Measurements from ENCODE around the gene APCDD1. TPM values are rescaled to one million over a fixed set of nuclear protein-coding genes. Genes with fewer than 3 reads are reported as not detected.

The APCDD1 gene
- total and polyA plus RNA-seq, 2 experiments from 2014 or later = 0.31 to 1.0 TPM

DNA sequence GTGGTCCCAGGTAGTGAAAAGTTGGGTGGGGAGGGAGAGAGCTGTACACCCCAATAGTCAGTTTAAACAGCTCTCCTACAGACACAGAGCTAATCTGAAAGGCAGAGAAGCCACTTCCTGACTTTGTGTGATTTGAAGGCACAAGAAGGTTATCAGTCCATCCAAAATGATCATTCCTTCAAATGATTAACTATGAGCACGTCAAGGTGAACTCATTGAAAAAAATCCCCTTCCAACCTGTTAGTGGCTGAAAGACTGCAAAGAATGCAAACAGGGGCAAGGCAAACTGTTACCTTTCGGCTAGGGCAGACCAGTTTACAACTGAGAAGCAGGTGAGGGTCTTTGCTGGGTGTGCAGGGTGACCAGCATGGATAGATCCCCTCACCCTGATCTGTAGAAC is 22.8 kb upstream of the APCDD1 start:
- Histone ChIP-seq H3K36me3 (ENCODE audit: insufficient read depth) (no peaks in the 10 kb centered on the region), H3K4me1 (ENCODE audit: insufficient read depth) (no peaks in the 10 kb centered on the region), H3K27me3 (ENCODE audit: insufficient read depth) (no peaks in the 10 kb centered on the region), H3K27ac (ENCODE audit: low read depth) (no peak overlapping the region), H3F3A (replicated peaks; ENCODE audit: low read depth) (no peaks in the 10 kb centered on the region), H4K20me1 (replicated peaks; ENCODE audit: insufficient read depth) (no peaks in the 10 kb centered on the region), H3K4me2 (no peak overlapping the region), H2AFZ (no peak overlapping the region), H3K4me3 (no peak overlapping the region), H3K9me2 (ENCODE audit: insufficient read depth) (no peaks in the 10 kb centered on the region; the same call in 1 of the 2 replicates), H3K79me2 (replicated peaks; ENCODE audit: insufficient read depth) (no peaks in the 10 kb centered on the region)
- no peak for TF ChIP-seq POLR2AphosphoS5 (IDR thresholded peaks at IDR 0.05; ENCODE audit: low read depth)
- TF ChIP-seq, protein P1, sequence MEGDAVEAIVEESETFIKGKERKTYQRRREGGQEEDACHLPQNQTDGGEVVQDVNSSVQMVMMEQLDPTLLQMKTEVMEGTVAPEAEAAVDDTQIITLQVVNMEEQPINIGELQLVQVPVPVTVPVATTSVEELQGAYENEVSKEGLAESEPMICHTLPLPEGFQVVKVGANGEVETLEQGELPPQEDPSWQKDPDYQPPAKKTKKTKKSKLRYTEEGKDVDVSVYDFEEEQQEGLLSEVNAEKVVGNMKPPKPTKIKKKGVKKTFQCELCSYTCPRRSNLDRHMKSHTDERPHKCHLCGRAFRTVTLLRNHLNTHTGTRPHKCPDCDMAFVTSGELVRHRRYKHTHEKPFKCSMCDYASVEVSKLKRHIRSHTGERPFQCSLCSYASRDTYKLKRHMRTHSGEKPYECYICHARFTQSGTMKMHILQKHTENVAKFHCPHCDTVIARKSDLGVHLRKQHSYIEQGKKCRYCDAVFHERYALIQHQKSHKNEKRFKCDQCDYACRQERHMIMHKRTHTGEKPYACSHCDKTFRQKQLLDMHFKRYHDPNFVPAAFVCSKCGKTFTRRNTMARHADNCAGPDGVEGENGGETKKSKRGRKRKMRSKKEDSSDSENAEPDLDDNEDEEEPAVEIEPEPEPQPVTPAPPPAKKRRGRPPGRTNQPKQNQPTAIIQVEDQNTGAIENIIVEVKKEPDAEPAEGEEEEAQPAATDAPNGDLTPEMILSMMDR (conservative IDR thresholded peaks at IDR 0.05; ENCODE audit: low read depth in 2 of 2) = no peak
- TF ChIP-seq, protein P2, sequence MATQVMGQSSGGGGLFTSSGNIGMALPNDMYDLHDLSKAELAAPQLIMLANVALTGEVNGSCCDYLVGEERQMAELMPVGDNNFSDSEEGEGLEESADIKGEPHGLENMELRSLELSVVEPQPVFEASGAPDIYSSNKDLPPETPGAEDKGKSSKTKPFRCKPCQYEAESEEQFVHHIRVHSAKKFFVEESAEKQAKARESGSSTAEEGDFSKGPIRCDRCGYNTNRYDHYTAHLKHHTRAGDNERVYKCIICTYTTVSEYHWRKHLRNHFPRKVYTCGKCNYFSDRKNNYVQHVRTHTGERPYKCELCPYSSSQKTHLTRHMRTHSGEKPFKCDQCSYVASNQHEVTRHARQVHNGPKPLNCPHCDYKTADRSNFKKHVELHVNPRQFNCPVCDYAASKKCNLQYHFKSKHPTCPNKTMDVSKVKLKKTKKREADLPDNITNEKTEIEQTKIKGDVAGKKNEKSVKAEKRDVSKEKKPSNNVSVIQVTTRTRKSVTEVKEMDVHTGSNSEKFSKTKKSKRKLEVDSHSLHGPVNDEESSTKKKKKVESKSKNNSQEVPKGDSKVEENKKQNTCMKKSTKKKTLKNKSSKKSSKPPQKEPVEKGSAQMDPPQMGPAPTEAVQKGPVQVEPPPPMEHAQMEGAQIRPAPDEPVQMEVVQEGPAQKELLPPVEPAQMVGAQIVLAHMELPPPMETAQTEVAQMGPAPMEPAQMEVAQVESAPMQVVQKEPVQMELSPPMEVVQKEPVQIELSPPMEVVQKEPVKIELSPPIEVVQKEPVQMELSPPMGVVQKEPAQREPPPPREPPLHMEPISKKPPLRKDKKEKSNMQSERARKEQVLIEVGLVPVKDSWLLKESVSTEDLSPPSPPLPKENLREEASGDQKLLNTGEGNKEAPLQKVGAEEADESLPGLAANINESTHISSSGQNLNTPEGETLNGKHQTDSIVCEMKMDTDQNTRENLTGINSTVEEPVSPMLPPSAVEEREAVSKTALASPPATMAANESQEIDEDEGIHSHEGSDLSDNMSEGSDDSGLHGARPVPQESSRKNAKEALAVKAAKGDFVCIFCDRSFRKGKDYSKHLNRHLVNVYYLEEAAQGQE (IDR thresholded peaks at IDR 0.05; ENCODE audit: unreplicated experiment) = no peak
- TF ChIP-seq, protein P3, sequence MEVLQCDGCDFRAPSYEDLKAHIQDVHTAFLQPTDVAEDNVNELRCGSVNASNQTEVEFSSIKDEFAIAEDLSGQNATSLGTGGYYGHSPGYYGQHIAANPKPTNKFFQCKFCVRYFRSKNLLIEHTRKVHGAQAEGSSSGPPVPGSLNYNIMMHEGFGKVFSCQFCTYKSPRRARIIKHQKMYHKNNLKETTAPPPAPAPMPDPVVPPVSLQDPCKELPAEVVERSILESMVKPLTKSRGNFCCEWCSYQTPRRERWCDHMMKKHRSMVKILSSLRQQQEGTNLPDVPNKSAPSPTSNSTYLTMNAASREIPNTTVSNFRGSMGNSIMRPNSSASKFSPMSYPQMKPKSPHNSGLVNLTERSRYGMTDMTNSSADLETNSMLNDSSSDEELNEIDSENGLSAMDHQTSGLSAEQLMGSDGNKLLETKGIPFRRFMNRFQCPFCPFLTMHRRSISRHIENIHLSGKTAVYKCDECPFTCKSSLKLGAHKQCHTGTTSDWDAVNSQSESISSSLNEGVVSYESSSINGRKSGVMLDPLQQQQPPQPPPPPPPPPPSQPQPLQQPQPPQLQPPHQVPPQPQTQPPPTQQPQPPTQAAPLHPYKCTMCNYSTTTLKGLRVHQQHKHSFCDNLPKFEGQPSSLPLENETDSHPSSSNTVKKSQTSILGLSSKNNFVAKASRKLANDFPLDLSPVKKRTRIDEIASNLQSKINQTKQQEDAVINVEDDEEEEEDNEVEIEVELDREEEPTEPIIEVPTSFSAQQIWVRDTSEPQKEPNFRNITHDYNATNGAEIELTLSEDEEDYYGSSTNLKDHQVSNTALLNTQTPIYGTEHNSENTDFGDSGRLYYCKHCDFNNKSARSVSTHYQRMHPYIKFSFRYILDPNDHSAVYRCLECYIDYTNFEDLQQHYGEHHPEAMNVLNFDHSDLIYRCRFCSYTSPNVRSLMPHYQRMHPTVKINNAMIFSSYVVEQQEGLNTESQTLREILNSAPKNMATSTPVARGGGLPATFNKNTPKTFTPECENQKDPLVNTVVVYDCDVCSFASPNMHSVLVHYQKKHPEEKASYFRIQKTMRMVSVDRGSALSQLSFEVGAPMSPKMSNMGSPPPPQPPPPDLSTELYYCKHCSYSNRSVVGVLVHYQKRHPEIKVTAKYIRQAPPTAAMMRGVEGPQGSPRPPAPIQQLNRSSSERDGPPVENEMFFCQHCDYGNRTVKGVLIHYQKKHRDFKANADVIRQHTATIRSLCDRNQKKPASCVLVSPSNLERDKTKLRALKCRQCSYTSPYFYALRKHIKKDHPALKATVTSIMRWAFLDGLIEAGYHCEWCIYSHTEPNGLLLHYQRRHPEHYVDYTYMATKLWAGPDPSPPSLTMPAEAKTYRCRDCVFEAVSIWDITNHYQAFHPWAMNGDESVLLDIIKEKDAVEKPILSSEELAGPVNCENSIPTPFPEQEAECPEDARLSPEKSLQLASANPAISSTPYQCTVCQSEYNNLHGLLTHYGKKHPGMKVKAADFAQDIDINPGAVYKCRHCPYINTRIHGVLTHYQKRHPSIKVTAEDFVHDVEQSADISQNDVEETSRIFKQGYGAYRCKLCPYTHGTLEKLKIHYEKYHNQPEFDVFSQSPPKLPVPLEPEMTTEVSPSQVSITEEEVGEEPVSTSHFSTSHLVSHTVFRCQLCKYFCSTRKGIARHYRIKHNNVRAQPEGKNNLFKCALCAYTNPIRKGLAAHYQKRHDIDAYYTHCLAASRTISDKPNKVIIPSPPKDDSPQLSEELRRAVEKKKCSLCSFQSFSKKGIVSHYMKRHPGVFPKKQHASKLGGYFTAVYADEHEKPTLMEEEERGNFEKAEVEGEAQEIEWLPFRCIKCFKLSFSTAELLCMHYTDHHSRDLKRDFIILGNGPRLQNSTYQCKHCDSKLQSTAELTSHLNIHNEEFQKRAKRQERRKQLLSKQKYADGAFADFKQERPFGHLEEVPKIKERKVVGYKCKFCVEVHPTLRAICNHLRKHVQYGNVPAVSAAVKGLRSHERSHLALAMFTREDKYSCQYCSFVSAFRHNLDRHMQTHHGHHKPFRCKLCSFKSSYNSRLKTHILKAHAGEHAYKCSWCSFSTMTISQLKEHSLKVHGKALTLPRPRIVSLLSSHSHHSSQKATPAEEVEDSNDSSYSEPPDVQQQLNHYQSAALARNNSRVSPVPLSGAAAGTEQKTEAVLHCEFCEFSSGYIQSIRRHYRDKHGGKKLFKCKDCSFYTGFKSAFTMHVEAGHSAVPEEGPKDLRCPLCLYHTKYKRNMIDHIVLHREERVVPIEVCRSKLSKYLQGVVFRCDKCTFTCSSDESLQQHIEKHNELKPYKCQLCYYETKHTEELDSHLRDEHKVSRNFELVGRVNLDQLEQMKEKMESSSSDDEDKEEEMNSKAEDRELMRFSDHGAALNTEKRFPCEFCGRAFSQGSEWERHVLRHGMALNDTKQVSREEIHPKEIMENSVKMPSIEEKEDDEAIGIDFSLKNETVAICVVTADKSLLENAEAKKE (CRISPR knock-in tag; IDR thresholded peaks at IDR 0.05) = no peak
- TF ChIP-seq, protein P4, sequence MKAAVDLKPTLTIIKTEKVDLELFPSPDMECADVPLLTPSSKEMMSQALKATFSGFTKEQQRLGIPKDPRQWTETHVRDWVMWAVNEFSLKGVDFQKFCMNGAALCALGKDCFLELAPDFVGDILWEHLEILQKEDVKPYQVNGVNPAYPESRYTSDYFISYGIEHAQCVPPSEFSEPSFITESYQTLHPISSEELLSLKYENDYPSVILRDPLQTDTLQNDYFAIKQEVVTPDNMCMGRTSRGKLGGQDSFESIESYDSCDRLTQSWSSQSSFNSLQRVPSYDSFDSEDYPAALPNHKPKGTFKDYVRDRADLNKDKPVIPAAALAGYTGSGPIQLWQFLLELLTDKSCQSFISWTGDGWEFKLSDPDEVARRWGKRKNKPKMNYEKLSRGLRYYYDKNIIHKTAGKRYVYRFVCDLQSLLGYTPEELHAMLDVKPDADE (IDR thresholded peaks at IDR 0.05) = no peak
- no peak for TF ChIP-seq STAT1 (IDR thresholded peaks at IDR 0.05; ENCODE audit: unreplicated experiment)
- no peak for TF ChIP-seq ZNF331 (CRISPR knock-in tag; IDR thresholded peaks at IDR 0.05; ENCODE audit: low read depth)
- no peak for TF ChIP-seq EZH2 (IDR thresholded peaks at IDR 0.05; ENCODE audit: low read depth, unreplicated experiment)
- TF ChIP-seq CREB1 (CRISPR knock-in tag; IDR thresholded peaks at IDR 0.05; ENCODE audit: low read depth) = no peak
- no peak for TF ChIP-seq NANOG (IDR thresholded peaks at IDR 0.05; ENCODE audit: borderline replicate concordance)
- no peak for TF ChIP-seq EZH2phosphoT487 (IDR thresholded peaks at IDR 0.05; ENCODE audit: unreplicated experiment)
- no peak for TF ChIP-seq ZNF114 (CRISPR knock-in tag; IDR thresholded peaks at IDR 0.05)
- TF ChIP-seq JUNB (IDR thresholded peaks at IDR 0.05; ENCODE audit: unreplicated experiment) = no peak
- Mint-ChIP-seq H3K36me3 (ENCODE audit: low read depth) (no peaks in the 10 kb centered on the region), H3K27me3 (ENCODE audit: insufficient read depth, low read depth, poor library complexity) (peaks cover 4% of the 10 kb centered on the region), H3K9me3 (no peaks in the 10 kb centered on the region), H3K4me1 (no peaks in the 10 kb centered on the region), H3K27ac (no peak overlapping the region), H3K4me3 (no peak overlapping the region)
- DNase-seq (ENCODE audit: low spot score) (no peak), ATAC-seq (no peak)

Data from GM23338 (cell line).